ENCODE data around the gene CNNM4. TPM values are rescaled to one million over a fixed set of nuclear protein-coding genes. Genes with fewer than 3 reads are reported as not detected.

Gene CNNM4
- polyA plus RNA-seq, 1 donor, result 17.9 TPM

DNA sequence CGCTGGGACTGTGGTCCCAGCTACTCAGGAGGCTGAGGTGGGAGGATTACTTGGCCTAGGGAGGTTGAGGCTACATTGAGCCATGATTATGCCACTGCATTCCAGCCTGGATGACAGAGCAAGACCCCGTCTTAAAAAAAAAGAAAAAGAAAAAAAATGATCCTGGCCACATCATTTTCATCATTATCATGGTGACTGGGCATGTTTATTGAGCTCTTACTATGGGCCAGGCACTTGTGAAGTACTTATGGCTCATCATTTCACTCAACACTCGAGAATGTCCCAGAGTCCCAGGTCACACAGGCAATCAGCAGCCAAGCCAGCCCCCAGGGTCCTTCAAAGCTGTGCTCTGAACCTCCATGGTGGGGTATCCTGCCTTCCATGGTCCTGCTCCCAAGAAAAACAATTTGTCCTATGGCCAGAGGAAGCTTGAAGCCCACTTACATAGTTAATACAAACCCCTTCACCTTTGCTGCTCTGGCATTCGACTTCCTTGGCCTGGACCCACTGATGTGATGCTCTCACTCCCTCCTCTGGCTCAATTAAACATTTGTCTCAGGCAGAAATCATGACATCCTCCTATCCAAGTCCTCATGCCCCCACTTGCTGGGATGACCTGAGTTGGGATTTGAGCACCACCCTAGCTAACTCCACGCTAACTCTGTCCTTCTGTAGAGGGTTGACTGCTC lies 3.8 kb upstream of the CNNM4 start:
- WGBS (ENCODE audit: insufficient coverage, low lambda C conversion rate), result no CpG with 5 or more reads among the region's 5 CpGs
- Histone ChIP-seq H3K27ac (ENCODE audit: low read length) (no peak overlapping the region), H3K4me1 (ENCODE audit: control insufficient read depth, insufficient read depth, low read length) (peaks cover 26% of the 10 kb centered on the region), H3K4me3 (ENCODE audit: low read length) (no peak overlapping the region), H3K36me3 (ENCODE audit: control insufficient read depth, insufficient read depth, low read length) (no peaks in the 10 kb centered on the region), H3K27me3 (ENCODE audit: control insufficient read depth, insufficient read depth, low read length) (no peaks in the 10 kb centered on the region), H3K9me3 (ENCODE audit: control insufficient read depth, low read depth, low read length) (no peaks in the 10 kb centered on the region)
- no peak for DNase-seq

DNA sequence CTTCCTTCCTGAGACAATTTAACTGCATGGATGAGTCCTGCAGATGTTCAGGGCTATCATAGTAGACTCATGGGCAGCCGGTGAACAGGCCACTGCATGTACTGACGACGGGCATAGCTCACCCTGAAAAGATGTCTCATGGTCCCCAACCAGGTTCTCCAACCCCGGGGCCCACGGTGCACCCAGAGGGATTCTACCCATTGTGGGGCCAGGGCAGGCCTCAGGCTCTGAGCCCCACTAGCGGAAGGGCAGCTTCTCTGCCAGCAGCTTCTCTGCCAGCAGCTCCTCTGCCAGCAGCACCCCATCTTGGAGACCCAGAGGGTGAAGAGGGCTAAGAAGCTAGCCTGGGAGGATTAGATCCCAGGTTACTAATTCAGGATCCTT lies 3.2 kb upstream of the CNNM4 start:
- Histone ChIP-seq H3K9me3 (ENCODE audit: control insufficient read depth, low read depth, low read length) (no peaks in the 10 kb centered on the region), H3K36me3 (ENCODE audit: control insufficient read depth, insufficient read depth, low read length) (no peaks in the 10 kb centered on the region), H3K4me1 (ENCODE audit: control insufficient read depth, insufficient read depth, low read length) (peaks cover 31% of the 10 kb centered on the region), H3K27ac (ENCODE audit: low read length) (no peak overlapping the region), H3K4me3 (ENCODE audit: low read length) (no peak overlapping the region), H3K27me3 (ENCODE audit: control insufficient read depth, insufficient read depth, low read length) (no peaks in the 10 kb centered on the region)
- no CpG with 5 or more reads among the region's 6 CpGs for WGBS (ENCODE audit: insufficient coverage, low lambda C conversion rate)
- no peak for DNase-seq

- no peak overlapping the region for H3K4me3 ChIP-seq (ENCODE audit: low read length)
- WGBS (ENCODE audit: insufficient coverage, low lambda C conversion rate), result 20% methylated on average over 1 of the region's 3 CpGs
- H3K27me3 ChIP-seq (ENCODE audit: control insufficient read depth, insufficient read depth, low read length), result no peaks in the 10 kb centered on the region
- peak overlapping the region; percentile 2 for H3K27ac ChIP-seq (ENCODE audit: low read length)
- no peaks in the 10 kb centered on the region for H3K9me3 ChIP-seq (ENCODE audit: control insufficient read depth, low read depth, low read length)
- peak in 1 of 2 donors; percentile 35 for DNase-seq
- no peaks in the 10 kb centered on the region for H3K36me3 ChIP-seq (ENCODE audit: control insufficient read depth, insufficient read depth, low read length)
- peaks cover 34% of the 10 kb centered on the region for H3K4me1 ChIP-seq (ENCODE audit: control insufficient read depth, insufficient read depth, low read length)
Observed at GRCh38 chr2:96758987-96759386, 1.7 kb upstream of the CNNM4 start.

GRCh38 chr2:96759548-96759947 lies 1.2 kb upstream of the CNNM4 start:
- Histone ChIP-seq H3K36me3 (ENCODE audit: control insufficient read depth, insufficient read depth, low read length) (no peaks in the 10 kb centered on the region), H3K27ac (ENCODE audit: low read length) (no peak overlapping the region), H3K27me3 (ENCODE audit: control insufficient read depth, insufficient read depth, low read length) (no peaks in the 10 kb centered on the region), H3K9me3 (ENCODE audit: control insufficient read depth, low read depth, low read length) (no peaks in the 10 kb centered on the region), H3K4me1 (ENCODE audit: control insufficient read depth, insufficient read depth, low read length) (peaks cover 40% of the 10 kb centered on the region), H3K4me3 (ENCODE audit: low read length) (no peak overlapping the region)
- DNase-seq, result no peak
- no CpG with 5 or more reads among the region's 4 CpGs for WGBS (ENCODE audit: insufficient coverage, low lambda C conversion rate)

- Histone ChIP-seq H3K36me3 (ENCODE audit: control insufficient read depth, insufficient read depth, low read length) (no peaks in the 10 kb centered on the region), H3K4me3 (ENCODE audit: low read length) (peak overlapping the region; percentile 86), H3K9me3 (ENCODE audit: control insufficient read depth, low read depth, low read length) (no peaks in the 10 kb centered on the region), H3K27ac (ENCODE audit: low read length) (peak overlapping the region; percentile 82), H3K27me3 (ENCODE audit: control insufficient read depth, insufficient read depth, low read length) (no peaks in the 10 kb centered on the region), H3K4me1 (ENCODE audit: control insufficient read depth, insufficient read depth, low read length) (peaks cover 50% of the 10 kb centered on the region)
- no CpG with 5 or more reads among the region's 59 CpGs for WGBS (ENCODE audit: insufficient coverage, low lambda C conversion rate)
- DNase-seq, result peak in 1 of 2 donors; percentile 65
Observed at GRCh38 chr2:96760986-96761832, 507 bp downstream of the CNNM4 start.

GRCh38 chr2:96762529-96763311 lies 2.0 kb downstream of the CNNM4 start:
- peak overlapping the region; percentile 80 for H3K27ac ChIP-seq (ENCODE audit: low read length)
- peak in 1 of 2 donors; percentile 48 for DNase-seq
- WGBS (ENCODE audit: insufficient coverage, low lambda C conversion rate), result 0% methylated on average over 1 of the region's 15 CpGs
- no peaks in the 10 kb centered on the region for H3K9me3 ChIP-seq (ENCODE audit: control insufficient read depth, low read depth, low read length)
- no peaks in the 10 kb centered on the region for H3K27me3 ChIP-seq (ENCODE audit: control insufficient read depth, insufficient read depth, low read length)
- peaks cover 62% of the 10 kb centered on the region for H3K4me1 ChIP-seq (ENCODE audit: control insufficient read depth, insufficient read depth, low read length)
- peak overlapping the region; percentile 86 for H3K4me3 ChIP-seq (ENCODE audit: low read length)
- no peaks in the 10 kb centered on the region for H3K36me3 ChIP-seq (ENCODE audit: control insufficient read depth, insufficient read depth, low read length)

DNA sequence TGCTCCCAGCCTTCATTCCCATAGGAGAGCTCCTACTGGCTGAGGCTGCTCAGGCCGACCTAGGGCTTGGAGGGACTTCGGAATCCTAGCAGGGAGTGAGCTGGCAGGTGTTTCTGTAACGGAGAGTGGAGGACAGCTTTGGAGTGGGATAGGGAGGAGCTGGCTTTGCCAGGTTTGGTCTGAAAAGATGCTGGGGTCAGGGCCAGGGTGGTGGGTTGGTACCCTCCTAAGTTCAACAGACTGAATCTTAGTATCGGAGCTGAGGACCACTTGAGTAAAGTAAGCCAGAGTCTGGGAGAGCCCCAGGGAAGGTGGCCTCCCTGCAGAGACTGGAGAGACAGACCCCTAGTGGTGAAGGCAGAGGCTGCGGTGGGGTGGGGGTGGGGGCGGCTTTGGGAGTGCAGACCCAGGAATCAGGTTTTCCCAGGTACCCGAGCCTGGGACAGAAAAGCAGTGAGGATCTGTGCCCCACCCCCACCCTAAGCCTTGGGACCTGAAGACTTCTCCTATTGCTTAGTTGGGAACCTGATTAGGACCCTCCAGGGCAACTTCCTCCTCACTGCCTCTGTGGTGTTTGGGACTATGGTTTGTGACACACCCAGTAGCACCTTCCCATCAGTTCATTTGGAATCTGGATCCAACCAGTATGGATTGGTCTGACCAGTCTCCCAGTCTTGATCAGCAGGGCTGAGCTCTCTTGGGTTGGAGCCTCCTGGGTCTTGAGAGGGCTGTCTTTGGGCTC lies 3.0 kb downstream of the CNNM4 start:
- peak overlapping the region; percentile 80 for H3K27ac ChIP-seq (ENCODE audit: low read length)
- no CpG with 5 or more reads among the region's 7 CpGs for WGBS (ENCODE audit: insufficient coverage, low lambda C conversion rate)
- no peaks in the 10 kb centered on the region for H3K36me3 ChIP-seq (ENCODE audit: control insufficient read depth, insufficient read depth, low read length)
- no peaks in the 10 kb centered on the region for H3K27me3 ChIP-seq (ENCODE audit: control insufficient read depth, insufficient read depth, low read length)
- DNase-seq, result peak in 1 of 2 donors; percentile 72
- H3K4me3 ChIP-seq (ENCODE audit: low read length), result peak overlapping the region; percentile 86
- H3K9me3 ChIP-seq (ENCODE audit: control insufficient read depth, low read depth, low read length), result no peaks in the 10 kb centered on the region
- H3K4me1 ChIP-seq (ENCODE audit: control insufficient read depth, insufficient read depth, low read length), result peaks cover 66% of the 10 kb centered on the region

GRCh38 chr2:96764253-96764637 lies 3.5 kb downstream of the CNNM4 start:
- Histone ChIP-seq H3K4me1 (ENCODE audit: control insufficient read depth, insufficient read depth, low read length) (peaks cover 65% of the 10 kb centered on the region), H3K36me3 (ENCODE audit: control insufficient read depth, insufficient read depth, low read length) (no peaks in the 10 kb centered on the region), H3K4me3 (ENCODE audit: low read length) (peak overlapping the region; percentile 86), H3K9me3 (ENCODE audit: control insufficient read depth, low read depth, low read length) (no peaks in the 10 kb centered on the region), H3K27ac (ENCODE audit: low read length) (peak overlapping the region; percentile 80), H3K27me3 (ENCODE audit: control insufficient read depth, insufficient read depth, low read length) (no peaks in the 10 kb centered on the region)
- no CpG with 5 or more reads among the region's 8 CpGs for WGBS (ENCODE audit: insufficient coverage, low lambda C conversion rate)
- DNase-seq, result no peak

DNA sequence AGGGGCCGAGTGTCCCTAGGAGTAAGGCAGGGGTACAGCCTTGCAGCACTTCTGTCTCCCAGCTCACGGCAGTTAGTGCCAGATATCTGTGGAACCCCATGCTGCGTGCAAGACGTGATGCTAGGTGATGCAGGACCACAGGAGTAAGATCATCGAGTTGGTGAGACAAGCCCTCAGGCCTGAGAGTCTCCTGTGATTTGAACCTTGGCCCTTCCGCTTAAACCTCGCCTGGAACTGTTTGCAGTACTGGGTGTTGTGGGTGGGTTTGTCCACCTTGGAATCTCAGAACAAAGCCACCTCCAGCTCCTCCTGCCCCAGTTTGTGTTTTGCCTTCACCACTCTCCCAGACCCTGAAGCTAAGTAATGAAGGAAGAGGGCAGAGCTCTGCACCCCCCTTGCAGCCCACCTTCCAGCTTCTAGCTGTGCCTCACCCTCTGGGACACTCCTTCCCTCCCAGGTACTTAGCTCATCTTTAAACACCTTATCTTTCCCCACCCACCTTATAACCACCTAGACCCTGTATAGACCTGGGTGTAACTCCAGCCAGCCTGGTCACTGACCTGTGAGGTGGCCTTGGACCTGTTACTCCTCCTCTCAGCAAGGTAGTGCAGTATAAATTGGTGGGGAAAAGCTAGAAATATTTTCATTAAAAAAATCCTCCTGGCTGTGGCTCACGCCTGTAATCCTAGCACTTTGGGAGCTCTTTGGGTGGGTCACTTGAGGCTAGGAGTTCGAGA lies 6.6 kb downstream of the CNNM4 start:
- no CpG with 5 or more reads among the region's 9 CpGs for WGBS (ENCODE audit: insufficient coverage, low lambda C conversion rate)
- H3K36me3 ChIP-seq (ENCODE audit: control insufficient read depth, insufficient read depth, low read length), result no peaks in the 10 kb centered on the region
- H3K9me3 ChIP-seq (ENCODE audit: control insufficient read depth, low read depth, low read length), result no peaks in the 10 kb centered on the region
- peak in 1 of 2 donors; percentile 71 for DNase-seq
- peak overlapping the region; percentile 3 for H3K4me3 ChIP-seq (ENCODE audit: low read length)
- no peaks in the 10 kb centered on the region for H3K27me3 ChIP-seq (ENCODE audit: control insufficient read depth, insufficient read depth, low read length)
- H3K4me1 ChIP-seq (ENCODE audit: control insufficient read depth, insufficient read depth, low read length), result peaks cover 63% of the 10 kb centered on the region
- peak overlapping the region; percentile 80 for H3K27ac ChIP-seq (ENCODE audit: low read length)

Measured in large intestine (tissue), 3 donors.